Measurements from ENCODE around the gene SERPINE2.

The SERPINE2 gene

GRCh38 chr2:224041554-224041953 is 2.5 kb upstream of the SERPINE2 start:
- DNase-seq = no peak

- DNase-seq = no peak
These were observed 1.7 kb upstream of the SERPINE2 start for GRCh38 chr2:224040753-224041152.

GRCh38 chr2:224039770-224040440 is 819 bp upstream of the SERPINE2 start:
- no peak for DNase-seq

GRCh38 chr2:224038830-224039079 is 331 bp downstream of the SERPINE2 start:
- no peak for DNase-seq

GRCh38 chr2:224038049-224038829 is 847 bp downstream of the SERPINE2 start:
- peak; percentile 29 for DNase-seq

- no peak for DNase-seq
These were observed 2.2 kb downstream of the SERPINE2 start for GRCh38 chr2:224036731-224037361.

GRCh38 chr2:224034017-224034416 is 5.1 kb downstream of the SERPINE2 start:
- DNase-seq = no peak

- DNase-seq = no peak
These were observed 5.5 kb downstream of the SERPINE2 start for GRCh38 chr2:224033601-224034000.

- DNase-seq = no peak
These were observed 6.8 kb downstream of the SERPINE2 start for GRCh38 chr2:224032283-224032682.

- DNase-seq = no peak
These were observed 7.6 kb downstream of the SERPINE2 start for GRCh38 chr2:224031358-224031970.

GRCh38 chr2:224030786-224031185 is 8.3 kb downstream of the SERPINE2 start:
- no peak for DNase-seq

GRCh38 chr2:224029876-224030275 is 9.2 kb downstream of the SERPINE2 start:
- no peak for DNase-seq

- DNase-seq = no peak
These were observed 11.2 kb downstream of the SERPINE2 start for GRCh38 chr2:224027931-224028330.

- no peak for DNase-seq
These were observed 12.0 kb downstream of the SERPINE2 start for GRCh38 chr2:224027070-224027469.

- no peak for DNase-seq
These were observed 13.2 kb downstream of the SERPINE2 start for GRCh38 chr2:224025874-224026273.

- DNase-seq = no peak
These were observed 14.8 kb downstream of the SERPINE2 start for GRCh38 chr2:224024270-224024669.

- no peak for DNase-seq
These were observed 15.9 kb downstream of the SERPINE2 start for GRCh38 chr2:224023188-224023587.

GRCh38 chr2:224022486-224022885 is 16.6 kb downstream of the SERPINE2 start:
- DNase-seq = no peak

- DNase-seq = no peak
These were observed 18.6 kb downstream of the SERPINE2 start for GRCh38 chr2:224020523-224020922.

- DNase-seq = no peak
These were observed 21.1 kb downstream of the SERPINE2 start for GRCh38 chr2:224017957-224018356.

- no peak for DNase-seq
These were observed 22.1 kb downstream of the SERPINE2 start for GRCh38 chr2:224016963-224017362.

GRCh38 chr2:224014336-224014735 is 24.8 kb downstream of the SERPINE2 start:
- DNase-seq = no peak

- DNase-seq = no peak
These were observed 27.2 kb downstream of the SERPINE2 start for GRCh38 chr2:224011837-224012236.

Data from NCI-H2227 treated with DMSO at 0.1 percent for 48 hours (cell line).